Measurements from ENCODE around the gene ITCH.

Gene ITCH

DNA sequence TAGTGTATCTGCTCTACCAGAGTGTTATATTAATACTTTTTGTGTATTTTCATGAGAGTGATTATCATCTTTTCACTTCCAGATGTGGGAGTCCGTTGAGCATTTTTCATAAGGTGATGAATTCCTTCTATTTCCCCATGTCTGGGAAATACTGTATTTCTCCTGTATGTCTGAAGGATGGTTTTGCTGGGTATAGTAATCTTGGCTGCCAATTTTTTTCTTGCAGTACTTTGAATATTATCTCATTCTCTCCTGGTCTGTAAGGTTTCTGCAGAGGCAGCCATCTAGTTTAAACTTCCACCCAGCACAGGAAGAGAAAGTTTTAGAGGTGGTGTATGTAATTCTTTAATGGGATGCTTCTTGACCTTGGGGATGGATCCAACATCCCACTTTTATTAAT lies 137.8 kb downstream of the ITCH start:
- no peak for DNase-seq (ENCODE audit: low read depth in 2 of 2)
- no peak overlapping the region for H3K4me3 ChIP-seq (replicated peaks in 1 of 2; ENCODE audit: low read depth in 2 of 2, low read length in 2 of 2)

DNA sequence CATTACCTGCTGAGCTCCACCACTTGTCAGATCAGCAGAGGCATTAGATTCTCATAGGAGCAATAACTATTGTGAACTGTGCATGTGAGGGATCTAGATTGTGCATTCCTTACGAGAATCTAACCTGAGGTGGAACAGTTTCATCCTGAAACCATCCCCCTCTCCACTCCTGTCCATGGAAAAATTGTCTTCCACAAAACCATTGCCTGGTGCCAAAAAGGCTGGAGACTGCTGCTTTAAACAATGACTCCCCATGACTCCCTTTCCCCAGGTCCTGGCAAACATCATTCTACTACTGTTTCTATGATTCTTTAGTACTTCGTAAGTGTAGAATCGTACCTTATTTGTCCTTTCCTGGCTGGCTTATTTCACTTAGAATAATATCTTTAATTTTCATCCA lies 143.4 kb downstream of the ITCH start:
- TF ChIP-seq CTCF (IDR thresholded peaks at IDR 0.05; ENCODE audit: low read depth, low read length), result no peak
- no peak overlapping the region for H3K4me3 ChIP-seq (replicated peaks in 1 of 2; ENCODE audit: low read depth in 2 of 2, low read length in 2 of 2)
- DNase-seq (ENCODE audit: low read depth in 2 of 2), result peak in 1 of 2 donors; percentile 5

More for the DNA sequence above, 137.8 kb downstream of the ITCH start:
- no peak for TF ChIP-seq CTCF (IDR thresholded peaks at IDR 0.05; ENCODE audit: low read depth, low read length)

- TF ChIP-seq CTCF (IDR thresholded peaks at IDR 0.05; ENCODE audit: low read depth, low read length), result no peak
- H3K4me3 ChIP-seq (replicated peaks in 1 of 2; ENCODE audit: low read depth in 2 of 2, low read length in 2 of 2), result no peak overlapping the region
- DNase-seq (ENCODE audit: low read depth in 2 of 2), result no peak
These were observed 144.8 kb downstream of the ITCH start for GRCh38 chr20:34507702-34508413.

GRCh38 chr20:34510575-34510974 lies 147.5 kb downstream of the ITCH start:
- no peak for TF ChIP-seq CTCF (IDR thresholded peaks at IDR 0.05; ENCODE audit: low read depth, low read length)
- DNase-seq (ENCODE audit: low read depth in 2 of 2), result no peak
- no peak overlapping the region for H3K4me3 ChIP-seq (replicated peaks in 1 of 2; ENCODE audit: low read depth in 2 of 2, low read length in 2 of 2)

- TF ChIP-seq CTCF (IDR thresholded peaks at IDR 0.05; ENCODE audit: low read depth, low read length), result no peak
- no peak for DNase-seq (ENCODE audit: low read depth in 2 of 2)
- H3K4me3 ChIP-seq (replicated peaks in 1 of 2; ENCODE audit: low read depth in 2 of 2, low read length in 2 of 2), result no peak overlapping the region
These were observed 148.8 kb downstream of the ITCH start for GRCh38 chr20:34511891-34512265.

- no peak for TF ChIP-seq CTCF (IDR thresholded peaks at IDR 0.05; ENCODE audit: low read depth, low read length)
- peak in 1 of 2 donors; percentile 16 for DNase-seq (ENCODE audit: low read depth in 2 of 2)
- no peak overlapping the region for H3K4me3 ChIP-seq (replicated peaks in 1 of 2; ENCODE audit: low read depth in 2 of 2, low read length in 2 of 2)
These were observed 149.3 kb downstream of the ITCH start for GRCh38 chr20:34512266-34512954.

Measured in cardiac fibroblast (primary cell).